Ishikawa (cell line): ENCODE results near the gene RAB41.

Experiments used
- CEBPB ChIP-seq: IDR thresholded peaks from 2 replicates; pipeline ENCODE4 v1.6.1; 2012
- CREB1 ChIP-seq: IDR thresholded peaks from 2 replicates; pipeline ENCODE4 v1.6.1; 2012; ENCODE audit warnings: low read depth
- EP300 ChIP-seq: IDR thresholded peaks from 2 replicates; pipeline ENCODE4 v1.6.1; 2012; ENCODE audit warnings: borderline replicate concordance
- FOXM1 ChIP-seq: IDR thresholded peaks from 2 replicates; pipeline ENCODE4 v1.6.1; 2012; ENCODE audit warnings: low read depth, borderline replicate concordance
- MAX ChIP-seq: IDR thresholded peaks from 2 replicates; pipeline ENCODE4 v1.6.1; 2012
- NFIC ChIP-seq: IDR thresholded peaks from 2 replicates; pipeline ENCODE4 v1.6.1; 2012
- RAD21 ChIP-seq: IDR thresholded peaks from 2 replicates; pipeline ENCODE4 v1.6.1; 2012; ENCODE audit warnings: low read depth
- REST ChIP-seq: IDR thresholded peaks from 2 replicates; pipeline ENCODE4 v1.6.1; 2012; ENCODE audit warnings: low read depth, mild to moderate bottlenecking
- TAF1 ChIP-seq: IDR thresholded peaks from 2 replicates; pipeline ENCODE4 v1.6.1; 2012; ENCODE audit warnings: low read depth, mild to moderate bottlenecking
- TEAD4 ChIP-seq: IDR thresholded peaks from 2 replicates; pipeline ENCODE4 v1.6.1; 2012
- USF1 ChIP-seq: IDR thresholded peaks from 2 replicates; pipeline ENCODE4 v1.6.1; 2012
- YY1 ChIP-seq: IDR thresholded peaks from 2 replicates; pipeline ENCODE4 v1.6.1; 2012; ENCODE audit warnings: low read depth
- ZBTB7A ChIP-seq: IDR thresholded peaks from 2 replicates; pipeline ENCODE4 v1.6.1; 2012; ENCODE audit warnings: low read depth

GRCh38 chrX:70247252-70247651, 34.7 kb upstream of the RAB41 start:
- TF ChIP-seq EP300 (no peak), NFIC (no peak), MAX (no peak), USF1 (no peak), RAD21 (no peak), FOXM1 (no peak), CREB1 (no peak), TEAD4 (no peak), CEBPB (no peak), ZBTB7A (no peak), REST (no peak), YY1 (no peak), TAF1 (no peak)
